Activated CD8-positive, alpha-beta memory T cell treated with anti-CD3 and anti-CD28 coated beads for 24 hours (primary cell): Measurements from ENCODE around the gene GPR157.

Experiments
- DNase-seq: peaks from one replicate; pipeline ENCODE4 v3.0.0-alpha.2; 2020

GPR157 gene

DNA sequence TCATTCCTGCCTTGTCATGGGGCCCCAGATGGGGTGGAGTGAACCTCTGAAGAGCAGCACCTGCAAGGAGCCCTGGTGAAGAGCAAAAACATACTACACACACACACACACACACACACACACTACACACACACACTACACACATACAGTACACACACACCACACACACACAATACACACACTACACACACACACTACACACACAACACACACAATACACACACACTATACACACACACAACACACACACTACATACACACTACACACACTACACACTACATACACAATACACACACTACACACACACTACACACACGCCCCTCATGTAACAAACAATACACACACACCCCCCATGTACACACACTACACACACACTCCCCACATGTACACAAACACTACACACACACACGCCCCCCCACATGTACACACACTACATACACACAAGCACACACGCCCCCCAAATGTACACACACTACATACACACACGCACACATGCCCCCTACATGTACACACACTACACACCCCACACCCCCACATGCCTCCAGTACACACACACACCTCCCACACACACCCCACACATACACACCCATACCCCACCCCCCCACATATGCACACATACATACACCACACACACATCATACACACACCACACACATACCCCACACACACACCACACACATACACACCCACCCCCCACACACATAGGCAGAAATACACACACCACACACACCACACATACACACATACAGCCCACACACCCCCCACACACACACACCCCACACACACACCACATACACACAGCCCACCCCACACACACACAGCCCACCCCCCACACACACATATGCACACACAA is 68.8 kb downstream of the GPR157 start:
- no peak for DNase-seq

DNA sequence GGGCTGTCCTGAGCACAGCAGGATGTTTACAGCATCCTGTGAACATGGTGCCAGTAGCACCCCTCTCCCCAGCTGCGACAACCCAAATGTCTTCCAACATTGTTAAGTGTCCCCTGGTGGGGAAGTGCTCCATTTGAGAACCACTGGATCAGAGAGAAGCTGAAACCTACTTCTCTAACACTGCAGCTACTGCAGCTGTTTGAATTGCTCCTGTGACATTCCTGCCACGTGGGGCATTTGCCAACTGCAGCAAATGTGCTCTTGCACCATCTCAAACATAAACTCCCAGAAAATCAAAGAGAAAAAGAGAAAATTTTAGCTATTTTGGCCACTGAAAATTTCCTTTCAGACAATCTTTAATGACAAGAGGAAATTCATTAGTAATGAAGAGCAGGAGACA is 70.4 kb downstream of the GPR157 start:
- DNase-seq = no peak

GRCh38 chr1:9057851-9058250 is 71.1 kb downstream of the GPR157 start:
- no peak for DNase-seq

DNA sequence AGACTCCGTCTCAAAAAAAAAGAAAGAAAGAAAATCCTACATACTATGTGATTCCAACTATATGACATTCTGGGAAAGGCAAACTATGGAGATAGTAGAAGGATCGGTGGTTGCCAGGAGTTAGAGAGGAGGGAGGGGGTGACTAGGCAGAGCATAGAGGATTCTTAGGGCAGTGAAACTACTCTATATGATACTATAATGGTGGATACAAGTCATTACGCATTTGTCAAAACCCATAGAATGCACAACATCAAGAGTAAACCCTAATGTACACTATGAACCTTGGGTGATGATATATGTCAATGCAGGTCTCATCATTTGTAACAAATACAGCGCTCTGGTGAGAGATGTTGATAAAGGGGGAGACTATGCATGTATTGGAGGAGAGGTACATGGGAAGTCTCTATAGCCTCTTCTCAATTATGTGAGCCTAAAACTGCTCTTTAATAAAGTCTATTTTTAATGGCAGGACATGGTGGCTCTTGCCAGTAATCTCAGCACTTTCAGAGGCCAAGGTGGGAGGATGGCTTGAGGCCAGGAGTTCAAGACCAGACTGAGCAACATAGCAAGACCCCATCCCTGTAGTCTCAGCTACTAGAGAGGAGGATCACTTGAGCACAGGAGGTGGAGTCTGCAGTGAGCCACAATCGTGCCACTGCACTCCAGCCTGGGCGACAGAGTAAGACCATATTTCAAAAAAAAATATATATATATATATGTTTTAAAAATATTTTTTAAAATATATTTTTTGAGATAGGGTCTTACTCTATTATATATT is 76.4 kb downstream of the GPR157 start:
- no peak for DNase-seq

- DNase-seq = no peak
These were observed 77.5 kb downstream of the GPR157 start for GRCh38 chr1:9051379-9051778.

DNA sequence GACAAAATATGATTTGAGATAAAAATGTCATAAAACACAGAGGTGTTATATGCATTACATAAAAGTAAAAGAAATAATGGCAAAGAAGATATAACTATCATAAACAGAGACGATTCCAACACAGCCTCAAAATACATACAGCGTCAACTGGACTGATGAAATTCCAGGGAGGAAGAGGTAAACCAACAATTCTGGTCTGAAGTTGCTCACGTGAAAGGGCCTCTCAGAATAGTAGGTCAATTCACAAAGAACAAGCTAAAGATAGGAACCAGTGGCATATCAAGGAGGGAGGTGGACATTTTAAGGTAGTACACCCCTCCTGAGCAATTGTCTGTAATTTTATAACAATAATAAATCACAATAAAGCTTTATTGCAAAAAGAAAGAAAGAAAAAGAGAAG is 78.1 kb downstream of the GPR157 start:
- DNase-seq = no peak
